B cell (primary cell): Measurements from ENCODE around the gene WDR6. TPM values are rescaled to one million over a fixed set of nuclear protein-coding genes. Genes with fewer than 3 reads are reported as not detected.

Experiments
- ATAC-seq: fragments of 200-7000 bp; cut with Tn5 transposase; one replicate; pipeline ENCODE4 v1.10.0; 2021; ENCODE audit warnings: low read depth, mild to moderate bottlenecking, moderate number of reproducible peaks, moderate library complexity
- CTCF ChIA-PET: fragments of 350-600 bp; sonication (Branson Sonifier 250); formaldehyde crosslinking; loops from one replicate; lab custom pipeline; 2021; ENCODE audit warnings: antibody characterized with exemption, inconsistent platforms; lab: Charles Lee
- POLR2A ChIA-PET: fragments of 350-600 bp; sonication (Branson Sonifier 250); formaldehyde crosslinking; loops from one replicate; lab custom pipeline; 2021; ENCODE audit warnings: antibody characterized with exemption; lab: Charles Lee
- DNase-seq: peaks from one replicate; pipeline ENCODE4 v3.0.0; 2013
- H2AFZ ChIP-seq: 2 replicates; pipeline ENCODE4 v1.6.1; 2012; ENCODE audit warnings: mild to moderate bottlenecking, low read depth, low read length; ENCODE audit not compliant: insufficient read depth, poor library complexity, severe bottlenecking
- H3K27ac ChIP-seq, 2 donors: 1 replicate in 1 of 2; 2 replicates in 1 of 2; pipeline ENCODE4 v1.5.1; 2012 to 2013; ENCODE audit warnings: low read length in 2 of 2, mild to moderate bottlenecking in 2 of 2, moderate library complexity in 1 of 2
- H3K27me3 ChIP-seq, 4 experiments: fragments of 200-600 bp in 1 of 4; sonication (generic) in 1 of 4; replicated peaks in 1 of 4; 1 replicate in 2 of 4; 2 replicates in 2 of 4; pipeline versions ENCODE4 v1.6.1 to v1.7.0; 2013 to 2016; ENCODE audit warnings: low read length in 3 of 4, mild to moderate bottlenecking in 2 of 4, mixed read lengths in 1 of 4, moderate library complexity in 1 of 4; ENCODE audit not compliant: insufficient read depth in 4 of 4, control insufficient read depth in 3 of 4; ENCODE audit errors: control extremely low read depth in 1 of 4
- H3K36me3 ChIP-seq, 2 experiments: replicated peaks in 1 of 2; 1 replicate in 1 of 2; 2 replicates in 1 of 2; pipeline versions ENCODE4 v1.6.1 to v1.7.1; 2013; ENCODE audit warnings: low read length in 1 of 2; ENCODE audit not compliant: insufficient read depth in 2 of 2, control insufficient read depth in 1 of 2; ENCODE audit errors: control extremely low read depth in 1 of 2, extremely low read depth in 1 of 2
- H3K4me1 ChIP-seq, 2 donors: fragments of 200-600 bp in 1 of 2; sonication (generic) in 1 of 2; 1 replicate in 1 of 2; 2 replicates in 1 of 2; pipeline versions ENCODE4 v1.5.1 to v1.6.1; 2013 to 2017; ENCODE audit warnings: low read length in 2 of 2; ENCODE audit not compliant: control insufficient read depth in 2 of 2, insufficient read depth in 2 of 2
- H3K4me2 ChIP-seq: replicated peaks from 2 replicates; pipeline ENCODE3; 2012; ENCODE audit warnings: mild to moderate bottlenecking, low read depth, low read length; ENCODE audit not compliant: poor library complexity, severe bottlenecking
- H3K4me3 ChIP-seq, 5 experiments: fragments of 200-600 bp in 1 of 5; sonication (generic) in 1 of 5; 1 replicate in 3 of 5; 2 replicates in 2 of 5; pipeline versions ENCODE4 v1.5.1 to v1.7.0; 2011 to 2016; ENCODE audit warnings: low read length in 4 of 5, mild to moderate bottlenecking in 4 of 5, low read depth in 2 of 5, control low read depth in 1 of 5, moderate library complexity in 1 of 5; ENCODE audit not compliant: insufficient read depth in 1 of 5; ENCODE audit errors: control extremely low read depth in 1 of 5, extremely low read depth in 1 of 5
- H3K79me2 ChIP-seq: fragments of 200-600 bp; sonication (generic); one replicate; pipeline ENCODE4 v1.6.0; 2016; ENCODE audit warnings: low read length; ENCODE audit not compliant: control insufficient read depth, insufficient read depth
- H3K9ac ChIP-seq: fragments of 200-600 bp; sonication (generic); 2 replicates; pipeline ENCODE4 v1.6.1; 2017; ENCODE audit warnings: mild to moderate bottlenecking, low read length, moderate library complexity
- H3K9me3 ChIP-seq, 3 donors: one replicate each; pipeline versions ENCODE4 v1.6.1 to v1.7.1; 2013; ENCODE audit warnings: low read length in 2 of 3; ENCODE audit not compliant: control insufficient read depth in 2 of 3, insufficient read depth in 1 of 3; ENCODE audit errors: control extremely low read depth in 1 of 3
- H4K20me1 ChIP-seq: 2 replicates; pipeline ENCODE4 v1.6.0; 2012; ENCODE audit warnings: mild to moderate bottlenecking, low read length; ENCODE audit not compliant: insufficient read depth, control insufficient read depth, poor library complexity, severe bottlenecking
- H3K27ac Mint-ChIP-seq: one replicate; pipeline ENCODE4 v1.8.0; 2021; ENCODE audit warnings: mixed read lengths
- H3K27me3 Mint-ChIP-seq: one replicate; pipeline ENCODE4 v1.8.0; 2021; ENCODE audit warnings: mixed read lengths
- H3K4me1 Mint-ChIP-seq: one replicate; pipeline ENCODE4 v1.8.0; 2021; ENCODE audit warnings: mixed read lengths
- H3K4me3 Mint-ChIP-seq: one replicate; pipeline ENCODE4 v1.8.0; 2021; ENCODE audit warnings: mixed read lengths
- H3K9me3 Mint-ChIP-seq: one replicate; pipeline ENCODE4 v1.8.0; 2022; ENCODE audit warnings: mixed read lengths; ENCODE audit not compliant: insufficient read depth
- EZH2 ChIP-seq: IDR thresholded peaks from 2 replicates; pipeline ENCODE4 v1.6.1; 2012; ENCODE audit warnings: borderline replicate concordance, low read depth, mild to moderate bottlenecking, moderate library complexity, low read length; ENCODE audit not compliant: insufficient read depth, poor library complexity, severe bottlenecking
- WGBS: methylation state at CpG from one replicate; pipeline ENCODE4 v1.1.5; 2013; ENCODE audit warnings: missing lambda C conversion rate; ENCODE audit not compliant: insufficient coverage; 5-methylcytosine and 5-hydroxymethylcytosine counted together
- intact Hi-C: fragments of 100-400 bp; cut with micrococcal nuclease; formaldehyde crosslinking; loops from one replicate; pipeline ENCODE4 v1.10.0; 2022
- polyA plus RNA-seq: library from polyadenylated mRNA; depleted of rRNA; stranded (reverse); fragments of >200 nt; gene quantifications from 2 replicates; pipeline ENCODE4 v1.2.3, GENCODE V29; 2012
- total RNA-seq, 2 donors: library from RNA; stranded (reverse); fragments of 120-200 nt in 1 of 2; gene quantifications; 1 replicate in 1 of 2; 2 replicates in 1 of 2; pipeline versions ENCODE4 v1.2.3 to v1.2.4, GENCODE V29; 2013 to 2022
- TF ChIP-seq, protein P1 (sequence below): fragments of 200-600 bp; IDR thresholded peaks from one replicate; pipeline ENCODE4 v1.8.0; 2022; ENCODE audit warnings: antibody characterized with exemption, mild to moderate bottlenecking

Gene WDR6
- total and polyA plus RNA-seq, 2 donors (not counting 1 experiment from before 2014, with no cell fraction given) = 287 to 317 TPM

DNA sequence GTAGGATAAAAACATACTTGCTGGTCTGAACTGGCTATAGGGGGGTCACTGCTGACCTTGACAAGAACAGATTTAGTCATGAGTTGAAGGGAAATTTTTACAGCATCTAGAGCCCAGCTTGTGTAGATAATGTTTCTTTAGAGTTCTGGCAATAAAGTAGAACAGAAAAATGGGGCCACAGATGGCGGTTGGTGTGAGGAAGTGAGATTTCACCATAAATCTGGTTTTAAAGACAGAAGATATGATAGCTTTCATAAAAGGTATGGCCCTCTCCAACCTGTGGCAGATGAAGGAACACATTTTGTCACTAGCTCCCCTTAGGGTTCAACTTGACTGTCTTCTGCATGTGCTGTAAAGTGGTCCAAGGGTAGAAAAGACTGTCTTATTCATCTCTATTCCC is 46.4 kb downstream of the WDR6 start:
- CTCF ChIA-PET = no interaction called here
- Histone ChIP-seq H4K20me1 (peaks cover 39% of the 10 kb centered on the region), H3K9ac (no peak overlapping the region), H3K9me3 (no peaks in the 10 kb centered on the region), H3K79me2 (peaks cover 31% of the 10 kb centered on the region), H3K4me1 (no peaks in the 10 kb centered on the region), H3K27ac (no peak overlapping the region), H3K27me3 (no peaks in the 10 kb centered on the region), H3K36me3 (peaks cover 0 to 54% of the 10 kb centered on the region in 2 experiments), H3K4me3 (no peak overlapping the region), H2AFZ (no peak overlapping the region), H3K4me2 (no peak overlapping the region)
- no peak for TF ChIP-seq EZH2
- TF ChIP-seq, protein P1, sequence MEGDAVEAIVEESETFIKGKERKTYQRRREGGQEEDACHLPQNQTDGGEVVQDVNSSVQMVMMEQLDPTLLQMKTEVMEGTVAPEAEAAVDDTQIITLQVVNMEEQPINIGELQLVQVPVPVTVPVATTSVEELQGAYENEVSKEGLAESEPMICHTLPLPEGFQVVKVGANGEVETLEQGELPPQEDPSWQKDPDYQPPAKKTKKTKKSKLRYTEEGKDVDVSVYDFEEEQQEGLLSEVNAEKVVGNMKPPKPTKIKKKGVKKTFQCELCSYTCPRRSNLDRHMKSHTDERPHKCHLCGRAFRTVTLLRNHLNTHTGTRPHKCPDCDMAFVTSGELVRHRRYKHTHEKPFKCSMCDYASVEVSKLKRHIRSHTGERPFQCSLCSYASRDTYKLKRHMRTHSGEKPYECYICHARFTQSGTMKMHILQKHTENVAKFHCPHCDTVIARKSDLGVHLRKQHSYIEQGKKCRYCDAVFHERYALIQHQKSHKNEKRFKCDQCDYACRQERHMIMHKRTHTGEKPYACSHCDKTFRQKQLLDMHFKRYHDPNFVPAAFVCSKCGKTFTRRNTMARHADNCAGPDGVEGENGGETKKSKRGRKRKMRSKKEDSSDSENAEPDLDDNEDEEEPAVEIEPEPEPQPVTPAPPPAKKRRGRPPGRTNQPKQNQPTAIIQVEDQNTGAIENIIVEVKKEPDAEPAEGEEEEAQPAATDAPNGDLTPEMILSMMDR = no peak
- intact Hi-C loops = no loop called here
- POLR2A ChIA-PET = no interaction called here
- Mint-ChIP-seq H3K27ac (no peak overlapping the region), H3K9me3 (no peaks in the 10 kb centered on the region), H3K4me1 (no peaks in the 10 kb centered on the region), H3K27me3 (no peaks in the 10 kb centered on the region), H3K4me3 (no peak overlapping the region)
- ATAC-seq (no peak), DNase-seq (no peak)
- WGBS = 50% methylated on average over 1 of the region's 1 CpG

GRCh38 chr3:49054344-49054862 is 47.2 kb downstream of the WDR6 start:
- Mint-ChIP-seq H3K27ac (no peak overlapping the region), H3K27me3 (no peaks in the 10 kb centered on the region), H3K4me1 (no peaks in the 10 kb centered on the region), H3K9me3 (no peaks in the 10 kb centered on the region), H3K4me3 (no peak overlapping the region)
- Histone ChIP-seq H3K4me3 (no peak overlapping the region), H3K27me3 (no peaks in the 10 kb centered on the region), H2AFZ (no peak overlapping the region), H3K4me2 (no peak overlapping the region), H3K9ac (no peak overlapping the region), H4K20me1 (peaks cover 39% of the 10 kb centered on the region), H3K27ac (no peak overlapping the region), H3K36me3 (peaks cover 0 to 54% of the 10 kb centered on the region in 2 experiments), H3K4me1 (no peaks in the 10 kb centered on the region), H3K79me2 (peaks cover 33% of the 10 kb centered on the region), H3K9me3 (no peaks in the 10 kb centered on the region)
- ATAC-seq (no peak), DNase-seq (no peak)
- intact Hi-C loops = no loop called here
- CTCF ChIA-PET = no interaction called here
- TF ChIP-seq, protein P1 = no peak
- no peak for TF ChIP-seq EZH2
- WGBS = no CpG with 5 or more reads among the region's 2 CpGs
- POLR2A ChIA-PET = no interaction called here
